HepG2 (cell line): ENCODE measurements around the gene MIGA2. TPM values are rescaled to one million over a fixed set of nuclear protein-coding genes. Genes with fewer than 3 reads are reported as not detected.

ENCODE experiments used
- CEBPG ChIP-seq: IDR thresholded peaks from 2 replicates; pipeline ENCODE4 v1.6.1; 2016
- MBD4 ChIP-seq: IDR thresholded peaks from 2 replicates; pipeline ENCODE4 v1.6.1; 2012; ENCODE audit warnings: low read length, inconsistent platforms, borderline replicate concordance
- NAIF1 ChIP-seq: sonication (generic); formaldehyde crosslinking; IDR thresholded peaks from 2 replicates; pipeline ENCODE4 v1.5.0; 2020; ENCODE audit warnings: mild to moderate bottlenecking, missing genetic modification reagents, borderline replicate concordance
- RNF2 ChIP-seq: fragments of 450-650 bp; conservative IDR thresholded peaks from 2 replicates; pipeline ENCODE4 v1.6.1; 2016; ENCODE audit warnings: low read depth
- THAP11 ChIP-seq: IDR thresholded peaks from 2 replicates; pipeline ENCODE4 v1.6.1; 2016; ENCODE audit warnings: missing biosample characterization, missing genetic modification reagents
- ZNF839 ChIP-seq: sonication (generic); formaldehyde crosslinking; IDR thresholded peaks from 2 replicates; pipeline ENCODE4 v1.4.0; 2020; ENCODE audit warnings: missing genetic modification reagents, mild to moderate bottlenecking, borderline replicate concordance
- ZNF841 ChIP-seq: sonication (generic); formaldehyde crosslinking; IDR thresholded peaks from 2 replicates; pipeline ENCODE4 v1.8.1; 2023; ENCODE audit warnings: missing genetic modification reagents, borderline replicate concordance
- polyA plus RNA-seq, 8 experiments: library from polyadenylated mRNA; depleted of rRNA in 3 of 8; stranded (reverse) in 7 of 8; unstranded in 1 of 8; fragments of >200 nt; fragmentation: Illumina TruSeq in 4 of 8; extraction: Trizol in 4 of 8; gene quantifications; 2 replicates each; pipeline versions ENCODE4 v1.2.1 to v1.2.3, GENCODE V29; 2011 to 2016; ENCODE audit warnings: low read depth in 4 of 8, missing spikeins in 1 of 8, mixed read lengths in 1 of 8; ENCODE audit not compliant: insufficient read depth in 1 of 8
- total RNA-seq, 5 experiments: library from RNA; depleted of rRNA; stranded (reverse); fragments of >200 nt; fragmentation: Illumina TruSeq; extraction: Trizol; gene quantifications; 2 replicates each; pipeline ENCODE4 v1.2.3, GENCODE V29; 2016; ENCODE audit warnings: low read depth in 1 of 5
- TF ChIP-seq, protein P1 (sequence below): sonication (generic); formaldehyde crosslinking; IDR thresholded peaks from 2 replicates; pipeline ENCODE4 v1.5.1; 2020; ENCODE audit warnings: mild to moderate bottlenecking, missing genetic modification reagents, moderate library complexity
- TF ChIP-seq, protein P2 (sequence below): IDR thresholded peaks from 2 replicates; pipeline ENCODE4 v1.4.0; 2020; ENCODE audit warnings: mild to moderate bottlenecking, missing genetic modification reagents
- TF ChIP-seq, protein P3 (sequence below): sonication (generic); formaldehyde crosslinking; conservative IDR thresholded peaks from 2 replicates; pipeline ENCODE4 v1.5.0; 2020; ENCODE audit warnings: missing genetic modification reagents

MIGA2 gene
- total and polyA plus RNA-seq, 2 of the 13 experiments (the other 11 are each of a cell fraction or from before 2014, with no cell fraction given) = 10.8 to 17.1 TPM

DNA sequence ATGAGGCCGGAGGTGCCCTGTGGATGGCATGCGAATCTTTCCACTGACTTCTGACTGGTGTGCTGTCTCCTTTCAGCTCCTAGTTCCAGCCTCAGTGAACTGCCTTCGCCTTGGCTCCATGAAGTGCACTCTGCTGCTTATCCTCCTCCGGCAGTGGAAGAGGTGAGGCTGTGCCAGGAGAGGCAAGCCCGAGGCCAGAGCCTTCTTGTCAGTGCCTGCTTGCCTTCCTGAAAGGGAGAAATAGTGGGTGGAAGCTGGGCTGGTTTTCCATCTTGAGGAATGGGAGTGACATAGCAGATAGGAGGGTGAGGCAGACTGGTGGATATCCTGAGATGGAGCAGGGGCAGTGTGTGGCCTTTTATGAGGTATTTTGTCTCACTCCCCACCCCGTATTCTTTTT lies 38.0 kb upstream of the MIGA2 start (continued):
- TF ChIP-seq, protein P1, sequence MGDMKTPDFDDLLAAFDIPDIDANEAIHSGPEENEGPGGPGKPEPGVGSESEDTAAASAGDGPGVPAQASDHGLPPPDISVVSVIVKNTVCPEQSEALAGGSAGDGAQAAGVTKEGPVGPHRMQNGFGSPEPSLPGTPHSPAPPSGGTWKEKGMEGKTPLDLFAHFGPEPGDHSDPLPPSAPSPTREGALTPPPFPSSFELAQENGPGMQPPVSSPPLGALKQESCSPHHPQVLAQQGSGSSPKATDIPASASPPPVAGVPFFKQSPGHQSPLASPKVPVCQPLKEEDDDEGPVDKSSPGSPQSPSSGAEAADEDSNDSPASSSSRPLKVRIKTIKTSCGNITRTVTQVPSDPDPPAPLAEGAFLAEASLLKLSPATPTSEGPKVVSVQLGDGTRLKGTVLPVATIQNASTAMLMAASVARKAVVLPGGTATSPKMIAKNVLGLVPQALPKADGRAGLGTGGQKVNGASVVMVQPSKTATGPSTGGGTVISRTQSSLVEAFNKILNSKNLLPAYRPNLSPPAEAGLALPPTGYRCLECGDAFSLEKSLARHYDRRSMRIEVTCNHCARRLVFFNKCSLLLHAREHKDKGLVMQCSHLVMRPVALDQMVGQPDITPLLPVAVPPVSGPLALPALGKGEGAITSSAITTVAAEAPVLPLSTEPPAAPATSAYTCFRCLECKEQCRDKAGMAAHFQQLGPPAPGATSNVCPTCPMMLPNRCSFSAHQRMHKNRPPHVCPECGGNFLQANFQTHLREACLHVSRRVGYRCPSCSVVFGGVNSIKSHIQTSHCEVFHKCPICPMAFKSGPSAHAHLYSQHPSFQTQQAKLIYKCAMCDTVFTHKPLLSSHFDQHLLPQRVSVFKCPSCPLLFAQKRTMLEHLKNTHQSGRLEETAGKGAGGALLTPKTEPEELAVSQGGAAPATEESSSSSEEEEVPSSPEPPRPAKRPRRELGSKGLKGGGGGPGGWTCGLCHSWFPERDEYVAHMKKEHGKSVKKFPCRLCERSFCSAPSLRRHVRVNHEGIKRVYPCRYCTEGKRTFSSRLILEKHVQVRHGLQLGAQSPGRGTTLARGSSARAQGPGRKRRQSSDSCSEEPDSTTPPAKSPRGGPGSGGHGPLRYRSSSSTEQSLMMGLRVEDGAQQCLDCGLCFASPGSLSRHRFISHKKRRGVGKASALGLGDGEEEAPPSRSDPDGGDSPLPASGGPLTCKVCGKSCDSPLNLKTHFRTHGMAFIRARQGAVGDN (CRISPR knock-in tag) = no peak
- TF ChIP-seq, protein P2, sequence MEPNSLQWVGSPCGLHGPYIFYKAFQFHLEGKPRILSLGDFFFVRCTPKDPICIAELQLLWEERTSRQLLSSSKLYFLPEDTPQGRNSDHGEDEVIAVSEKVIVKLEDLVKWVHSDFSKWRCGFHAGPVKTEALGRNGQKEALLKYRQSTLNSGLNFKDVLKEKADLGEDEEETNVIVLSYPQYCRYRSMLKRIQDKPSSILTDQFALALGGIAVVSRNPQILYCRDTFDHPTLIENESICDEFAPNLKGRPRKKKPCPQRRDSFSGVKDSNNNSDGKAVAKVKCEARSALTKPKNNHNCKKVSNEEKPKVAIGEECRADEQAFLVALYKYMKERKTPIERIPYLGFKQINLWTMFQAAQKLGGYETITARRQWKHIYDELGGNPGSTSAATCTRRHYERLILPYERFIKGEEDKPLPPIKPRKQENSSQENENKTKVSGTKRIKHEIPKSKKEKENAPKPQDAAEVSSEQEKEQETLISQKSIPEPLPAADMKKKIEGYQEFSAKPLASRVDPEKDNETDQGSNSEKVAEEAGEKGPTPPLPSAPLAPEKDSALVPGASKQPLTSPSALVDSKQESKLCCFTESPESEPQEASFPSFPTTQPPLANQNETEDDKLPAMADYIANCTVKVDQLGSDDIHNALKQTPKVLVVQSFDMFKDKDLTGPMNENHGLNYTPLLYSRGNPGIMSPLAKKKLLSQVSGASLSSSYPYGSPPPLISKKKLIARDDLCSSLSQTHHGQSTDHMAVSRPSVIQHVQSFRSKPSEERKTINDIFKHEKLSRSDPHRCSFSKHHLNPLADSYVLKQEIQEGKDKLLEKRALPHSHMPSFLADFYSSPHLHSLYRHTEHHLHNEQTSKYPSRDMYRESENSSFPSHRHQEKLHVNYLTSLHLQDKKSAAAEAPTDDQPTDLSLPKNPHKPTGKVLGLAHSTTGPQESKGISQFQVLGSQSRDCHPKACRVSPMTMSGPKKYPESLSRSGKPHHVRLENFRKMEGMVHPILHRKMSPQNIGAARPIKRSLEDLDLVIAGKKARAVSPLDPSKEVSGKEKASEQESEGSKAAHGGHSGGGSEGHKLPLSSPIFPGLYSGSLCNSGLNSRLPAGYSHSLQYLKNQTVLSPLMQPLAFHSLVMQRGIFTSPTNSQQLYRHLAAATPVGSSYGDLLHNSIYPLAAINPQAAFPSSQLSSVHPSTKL = no peak
- TF ChIP-seq, protein P3, sequence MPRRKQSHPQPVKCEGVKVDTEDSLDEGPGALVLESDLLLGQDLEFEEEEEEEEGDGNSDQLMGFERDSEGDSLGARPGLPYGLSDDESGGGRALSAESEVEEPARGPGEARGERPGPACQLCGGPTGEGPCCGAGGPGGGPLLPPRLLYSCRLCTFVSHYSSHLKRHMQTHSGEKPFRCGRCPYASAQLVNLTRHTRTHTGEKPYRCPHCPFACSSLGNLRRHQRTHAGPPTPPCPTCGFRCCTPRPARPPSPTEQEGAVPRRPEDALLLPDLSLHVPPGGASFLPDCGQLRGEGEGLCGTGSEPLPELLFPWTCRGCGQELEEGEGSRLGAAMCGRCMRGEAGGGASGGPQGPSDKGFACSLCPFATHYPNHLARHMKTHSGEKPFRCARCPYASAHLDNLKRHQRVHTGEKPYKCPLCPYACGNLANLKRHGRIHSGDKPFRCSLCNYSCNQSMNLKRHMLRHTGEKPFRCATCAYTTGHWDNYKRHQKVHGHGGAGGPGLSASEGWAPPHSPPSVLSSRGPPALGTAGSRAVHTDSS (CRISPR knock-in tag) = no peak
- TF ChIP-seq MBD4 (no peak), ZNF839 (no peak), RNF2 (no peak), ZNF841 (CRISPR knock-in tag) (no peak), NAIF1 (CRISPR knock-in tag) (no peak), THAP11 (CRISPR knock-in tag) (no peak), CEBPG (no peak)
